HG03520 (cell line): ENCODE measurements around the gene CENPX.
"Not testable (repeated sequence)": the region's sequence is repeated elsewhere in the genome, so short reads cannot be mapped to it uniquely, and the experiment has no call there.

ENCODE experiments used
- ATAC-seq: cut with Tn5 transposase; IDR thresholded peaks from one replicate; pipeline ENCODE4 v1.9.1; 2021; ENCODE audit warnings: mild to moderate bottlenecking, moderate library complexity; ENCODE audit not compliant: unreplicated experiment

The CENPX gene

DNA sequence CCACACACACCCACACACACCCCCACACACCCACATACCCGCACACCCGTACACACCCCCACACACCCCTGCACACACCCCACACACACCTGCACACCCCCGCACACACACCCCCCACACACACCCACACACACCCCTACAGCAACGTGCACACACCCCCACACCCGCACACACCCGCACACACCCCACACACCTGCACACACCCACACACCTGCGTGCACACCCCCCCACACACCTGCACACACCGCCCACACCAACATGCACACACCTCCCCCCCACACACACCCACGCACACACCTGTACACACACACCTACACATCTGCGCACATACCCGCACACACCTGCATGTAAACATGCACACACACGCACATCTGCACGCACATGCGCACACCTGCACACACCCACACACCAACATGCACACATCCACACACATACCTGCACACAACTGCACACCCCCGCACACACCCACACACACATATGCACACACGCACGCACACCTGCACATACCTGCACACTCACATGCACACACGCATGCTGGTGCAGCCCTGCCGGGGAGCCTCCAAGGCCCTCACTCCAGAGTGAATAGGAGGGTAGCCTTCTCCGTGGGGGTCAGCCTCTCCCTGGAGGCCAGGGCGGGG lies 37.8 kb downstream of the CENPX start:
- ATAC-seq = no peak

DNA sequence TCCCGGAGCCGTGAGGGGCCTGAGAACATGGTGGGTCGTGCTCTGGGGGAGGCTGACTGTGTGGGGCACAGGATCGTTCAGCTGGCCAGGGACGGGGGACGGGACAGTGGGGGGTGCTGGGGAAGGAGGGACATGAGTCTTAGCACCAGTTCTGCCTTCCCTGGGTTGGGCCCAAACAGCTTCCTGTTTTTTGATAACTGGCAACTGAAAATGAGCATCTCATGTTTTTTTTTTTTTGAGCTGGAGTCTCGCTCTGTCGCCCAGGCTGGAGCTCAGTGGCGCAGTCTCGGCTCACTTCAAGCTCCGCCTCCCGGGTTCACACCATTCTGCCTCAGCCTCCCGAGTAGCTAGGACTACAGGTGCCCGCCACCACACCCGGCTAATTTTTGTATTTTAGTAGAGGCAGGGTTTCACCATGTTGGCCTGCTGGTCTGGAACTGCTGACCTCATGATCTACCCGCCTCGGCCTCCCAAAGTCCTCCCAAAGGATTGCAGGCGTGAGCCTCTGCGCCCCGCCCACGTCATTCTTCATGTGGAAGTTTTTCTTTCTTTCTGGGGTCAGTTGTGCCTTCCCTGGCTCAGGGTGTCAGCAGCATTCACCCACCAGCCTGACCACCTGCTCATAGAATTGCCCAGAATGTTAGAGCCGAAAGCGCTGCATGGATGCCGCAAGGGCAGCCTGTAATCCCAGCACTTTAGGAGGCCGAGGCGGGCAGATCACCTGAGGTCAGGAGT lies 38.9 kb downstream of the CENPX start:
- no peak for ATAC-seq

DNA sequence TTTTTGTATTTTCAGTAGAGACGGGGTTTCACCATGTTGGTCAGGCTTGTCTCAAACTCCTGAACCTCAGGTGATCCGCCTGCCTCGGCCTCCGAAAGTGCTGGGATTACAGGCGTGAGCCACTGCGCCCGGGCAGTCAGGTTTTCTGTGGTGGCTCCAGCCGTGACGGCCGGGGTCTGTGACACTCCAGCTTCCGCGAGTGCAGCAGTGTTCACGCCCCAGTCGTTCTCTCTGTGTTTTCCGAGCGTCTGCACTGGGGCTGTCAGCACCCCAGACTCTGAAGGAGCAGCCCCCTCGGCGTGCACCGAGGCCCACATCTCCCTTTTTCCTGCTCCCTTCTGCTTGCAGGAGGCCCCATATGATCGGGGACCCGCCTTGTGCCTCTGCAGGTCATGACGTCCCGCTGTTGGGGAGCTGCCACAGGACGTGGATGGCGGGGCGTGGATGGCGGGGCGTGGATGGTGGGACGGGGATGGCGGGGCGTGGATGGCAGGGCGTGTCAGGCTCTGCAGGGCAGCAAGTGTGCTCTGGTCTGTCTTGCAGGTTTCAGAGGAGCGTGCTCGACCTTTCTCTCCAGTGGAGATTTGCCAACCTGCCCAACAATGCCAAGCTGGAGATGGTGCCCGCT lies 39.6 kb downstream of the CENPX start:
- ATAC-seq = no peak

DNA sequence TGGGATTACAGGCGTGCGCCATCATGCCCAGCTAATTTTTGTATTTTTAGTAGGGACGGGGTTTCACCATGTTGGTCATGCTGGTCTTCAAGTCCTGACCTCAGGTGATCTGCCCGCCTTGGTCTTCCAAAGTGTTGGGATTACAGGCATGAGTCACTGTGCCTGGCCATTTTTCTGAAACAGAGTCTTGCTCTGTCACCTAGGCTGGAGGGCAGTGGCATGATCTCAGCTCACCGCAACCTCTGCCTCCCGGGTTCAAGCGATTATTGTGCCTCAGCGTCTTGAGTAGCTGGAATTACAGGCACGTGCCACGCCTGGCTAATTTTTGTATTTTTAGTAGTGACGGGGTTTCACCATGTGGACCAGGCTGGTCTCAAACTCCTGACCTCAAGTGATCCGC lies 41.2 kb downstream of the CENPX start:
- ATAC-seq = not testable (repeated sequence)

DNA sequence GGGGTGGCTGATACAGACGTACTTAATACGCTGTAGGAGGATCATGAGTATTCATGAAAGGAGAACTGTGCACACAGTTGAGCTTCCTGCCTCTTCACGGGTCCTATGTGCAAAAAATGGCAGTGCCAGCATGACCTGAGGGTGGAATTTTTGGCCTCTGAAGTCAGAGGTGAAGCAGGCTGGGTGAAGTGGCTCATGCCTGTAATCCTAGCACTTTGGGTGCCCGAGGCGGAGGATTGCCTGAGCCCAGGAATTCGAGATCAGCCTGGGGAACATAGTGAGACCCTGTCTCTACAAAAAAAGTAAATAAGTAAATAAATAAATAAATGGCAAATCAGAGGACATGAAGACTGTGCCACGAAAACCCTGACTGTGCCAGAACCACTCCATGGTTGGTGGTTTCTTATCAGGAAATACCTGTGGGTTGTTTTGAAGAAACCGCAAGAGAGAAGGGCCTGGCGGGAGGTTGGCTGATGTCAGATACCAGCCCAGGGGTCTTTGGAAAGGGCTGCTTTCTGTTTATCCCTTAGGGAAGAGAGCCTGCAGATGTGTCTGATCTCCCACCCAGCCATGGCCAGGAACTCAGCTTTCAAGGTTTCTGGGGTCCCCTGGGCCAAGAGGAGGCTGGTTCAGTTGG lies 41.9 kb downstream of the CENPX start:
- no peak for ATAC-seq

DNA sequence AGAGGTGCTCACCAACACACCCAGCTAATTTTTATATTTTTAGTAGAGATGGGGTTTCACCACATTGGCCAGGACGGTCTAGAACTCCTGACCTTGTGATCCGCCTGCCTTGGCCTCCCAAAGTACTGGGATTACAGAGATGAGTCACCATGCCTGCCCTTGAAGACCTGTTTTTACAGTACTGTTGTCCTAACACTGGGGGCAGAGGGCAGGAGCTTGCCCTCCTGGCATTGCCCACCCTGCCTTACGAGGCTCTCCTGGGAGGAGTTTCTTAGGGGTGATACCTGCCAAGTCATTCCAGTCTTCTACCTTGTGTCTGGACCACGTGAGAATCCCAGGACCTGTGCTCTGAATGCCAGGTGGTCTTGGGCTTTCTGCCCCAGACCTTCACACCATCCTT lies 42.6 kb downstream of the CENPX start:
- ATAC-seq = no peak

DNA sequence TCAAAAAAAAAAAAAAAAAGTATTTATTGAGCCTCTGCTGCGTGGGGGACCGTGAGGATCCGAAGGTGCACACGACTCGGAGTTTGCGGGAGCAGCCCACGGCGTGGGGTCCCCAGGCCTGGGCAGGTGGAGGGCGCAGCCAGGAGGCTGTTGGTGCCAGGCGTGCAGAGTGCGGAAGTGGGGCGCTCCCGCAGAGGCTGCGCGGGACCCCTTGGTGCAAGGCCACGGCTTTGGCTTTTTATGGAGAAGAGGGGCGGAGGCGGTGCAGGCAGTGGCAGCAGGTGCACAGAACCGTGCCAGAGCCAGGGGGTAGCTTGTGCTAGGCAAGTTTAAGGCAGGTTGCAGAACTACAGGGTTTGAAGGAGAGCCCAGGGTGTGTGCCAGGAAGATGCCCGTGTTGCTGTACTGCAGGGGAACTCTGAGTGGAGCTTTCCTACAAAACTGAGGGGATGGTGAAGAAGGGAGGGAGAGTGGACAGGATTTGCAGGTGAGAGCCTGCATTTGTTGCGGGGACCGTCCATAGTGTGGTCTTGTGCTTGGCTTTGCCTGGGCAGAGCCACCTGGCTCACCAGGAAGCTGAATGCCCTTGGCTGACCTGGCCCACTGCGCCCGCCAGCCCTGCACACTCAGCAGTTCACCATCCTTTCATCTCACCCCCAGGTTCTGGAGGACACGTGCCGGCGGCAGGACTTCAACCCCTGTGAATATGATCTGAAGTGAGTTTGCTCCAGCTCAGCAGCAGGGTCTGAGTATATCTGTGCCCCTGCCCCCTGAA lies 44.0 kb downstream of the CENPX start:
- no peak for ATAC-seq

DNA sequence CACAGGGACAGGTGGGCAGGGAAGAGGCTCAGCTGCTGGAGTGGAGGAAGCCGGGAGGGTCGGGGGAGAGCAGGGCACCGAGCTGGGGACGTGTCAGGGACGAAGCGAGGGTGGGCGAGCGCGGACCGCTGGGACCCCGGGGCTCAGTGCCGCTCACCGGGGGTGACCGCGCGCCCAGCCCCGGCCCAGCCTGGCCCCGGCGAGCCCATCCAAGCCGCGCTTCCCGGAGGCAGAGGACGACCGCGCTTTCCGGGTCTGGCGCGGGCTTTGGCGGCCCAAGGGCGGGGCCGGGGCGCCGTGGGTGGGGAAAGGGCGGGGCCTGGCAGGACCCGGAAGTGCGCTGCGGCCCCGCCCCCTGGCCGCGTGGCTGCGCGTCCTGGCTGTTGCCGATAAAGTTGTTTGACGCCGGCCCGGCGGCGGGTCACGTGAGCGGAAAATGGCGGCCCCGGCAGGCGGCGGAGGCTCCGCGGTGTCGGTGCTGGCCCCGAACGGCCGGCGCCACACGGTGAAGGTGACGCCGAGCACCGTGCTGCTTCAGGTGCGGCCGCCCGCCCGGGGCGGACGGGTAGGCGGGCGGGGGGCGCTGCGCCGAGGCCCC lies 45.4 kb downstream of the CENPX start, which contains the start of gene ASPSCR1:
Gene ASPSCR1 (plus strand): TSS at position 419 of the 598 bp plus-strand sequence. CDS start 18 bp downstream, at position 437.
- ATAC-seq = peak; percentile 72

DNA sequence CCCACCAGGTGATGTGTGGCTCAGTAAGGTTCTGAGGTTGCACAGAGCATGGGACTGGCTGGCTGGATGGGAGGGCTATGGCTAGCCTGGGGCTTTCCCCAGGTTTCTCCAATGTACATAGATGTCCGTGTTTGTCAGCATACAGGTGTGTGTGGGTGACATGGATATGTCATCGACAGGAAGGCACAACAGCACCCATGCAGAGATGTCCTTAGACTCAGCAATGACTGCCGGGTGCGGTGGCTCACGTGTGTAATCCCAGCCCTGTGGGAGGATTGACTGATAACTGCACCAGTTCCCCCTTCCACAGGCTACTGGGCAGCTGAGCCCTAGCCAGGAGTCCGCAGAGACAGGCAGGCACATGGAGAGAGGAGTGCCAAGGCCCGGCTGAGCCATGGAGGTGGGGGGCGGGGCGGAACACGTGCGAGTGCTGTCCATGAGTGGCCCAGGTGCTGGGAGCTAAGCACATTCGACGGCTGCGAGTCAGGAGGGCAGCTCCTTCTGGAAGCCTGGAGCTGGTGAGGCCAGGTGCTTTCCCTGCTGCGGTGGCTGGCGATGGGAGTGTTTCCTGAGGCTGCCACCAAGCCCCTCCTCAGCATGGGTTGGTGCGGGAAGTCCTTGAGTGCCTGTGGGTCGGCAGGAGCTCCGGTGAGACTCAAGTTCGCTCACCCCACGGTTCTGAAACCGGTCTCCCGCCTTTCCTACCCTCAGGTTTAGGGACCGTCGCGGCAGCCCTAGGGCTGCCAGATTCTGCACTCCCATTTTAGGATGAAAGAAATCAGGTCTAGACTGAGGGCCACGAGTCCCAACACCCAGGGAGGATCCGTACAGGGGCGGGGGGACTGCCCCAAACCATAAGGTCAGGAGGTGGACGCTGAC lies 46.1 kb downstream of the CENPX start:
- peak; percentile 2 for ATAC-seq

DNA sequence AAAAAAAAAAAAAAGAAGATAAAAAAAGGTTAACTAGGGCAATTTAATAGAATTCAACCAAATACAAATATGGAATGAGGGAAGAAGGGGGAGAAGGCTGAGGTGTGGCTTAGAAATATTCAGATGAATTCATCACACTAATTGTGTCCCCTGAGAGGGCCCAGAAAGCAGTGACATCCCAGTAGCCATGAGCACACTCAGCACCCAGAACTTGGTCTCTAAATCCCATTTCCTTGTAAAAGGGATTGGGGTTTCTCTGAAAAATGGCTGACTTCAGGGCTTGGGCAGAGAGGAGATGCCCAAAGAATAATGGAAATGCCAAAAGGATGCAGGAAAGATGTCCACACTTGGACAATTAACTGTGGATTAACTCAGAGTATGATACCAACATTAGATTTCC lies 49.2 kb downstream of the CENPX start:
- no peak for ATAC-seq

DNA sequence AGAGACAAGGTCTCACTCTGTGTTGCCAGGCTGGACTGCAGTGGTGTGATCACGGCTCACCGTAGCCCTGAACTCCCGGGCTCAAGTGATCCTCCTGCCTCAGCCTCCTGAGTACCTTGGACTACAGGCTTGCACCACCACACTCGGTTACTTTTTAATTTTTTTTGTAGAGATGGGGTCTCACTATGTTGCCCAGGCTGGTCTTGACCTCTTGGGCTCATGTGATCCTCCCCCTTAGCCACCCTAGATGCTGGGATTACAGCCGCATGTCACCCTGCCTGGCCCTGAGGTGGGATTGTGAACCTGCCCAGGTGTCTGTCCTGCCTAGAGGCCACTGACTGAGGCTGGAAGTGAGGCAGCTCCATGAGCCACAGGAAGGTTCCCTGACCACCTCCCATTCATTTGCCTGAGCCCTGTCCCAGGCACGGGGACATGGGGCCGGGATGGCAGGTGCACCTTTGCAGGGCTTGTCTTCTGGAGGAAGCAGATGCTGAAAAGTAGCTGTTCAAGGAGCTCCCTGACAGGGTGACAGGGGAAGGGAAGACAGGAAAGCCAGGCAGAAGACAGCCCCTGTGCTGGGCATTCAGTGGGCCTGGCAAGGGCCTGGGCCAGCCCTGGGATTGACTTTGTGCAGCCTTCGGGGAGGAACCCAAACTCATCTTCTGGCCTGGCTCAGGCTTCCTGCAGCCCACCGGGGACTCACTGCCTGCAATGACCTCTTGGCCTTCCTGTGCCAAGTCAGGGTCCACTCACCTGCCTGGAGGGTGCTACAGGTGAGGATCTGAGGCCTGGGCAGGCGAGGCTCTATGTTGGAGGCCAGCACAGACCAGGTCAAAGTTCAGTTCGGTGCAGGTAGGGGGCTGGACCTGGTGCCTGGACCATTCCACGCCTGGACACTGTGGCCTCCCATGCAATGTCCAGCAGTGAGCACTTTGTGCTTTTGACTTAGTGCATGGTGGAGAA lies 53.5 kb downstream of the CENPX start:
- ATAC-seq = no peak
